NCI-H446 (cell line): Measurements from ENCODE around the gene ZNF496.
"Not testable (repeated sequence)": the region's sequence is repeated elsewhere in the genome, so short reads cannot be mapped to it uniquely, and the experiment has no call there.

ENCODE experiments used
- DNase-seq, 2 experiments: peaks; one replicate each; lab custom pipeline; 2025; lab: John Stamatoyannopoulos, UW

Gene ZNF496

DNA sequence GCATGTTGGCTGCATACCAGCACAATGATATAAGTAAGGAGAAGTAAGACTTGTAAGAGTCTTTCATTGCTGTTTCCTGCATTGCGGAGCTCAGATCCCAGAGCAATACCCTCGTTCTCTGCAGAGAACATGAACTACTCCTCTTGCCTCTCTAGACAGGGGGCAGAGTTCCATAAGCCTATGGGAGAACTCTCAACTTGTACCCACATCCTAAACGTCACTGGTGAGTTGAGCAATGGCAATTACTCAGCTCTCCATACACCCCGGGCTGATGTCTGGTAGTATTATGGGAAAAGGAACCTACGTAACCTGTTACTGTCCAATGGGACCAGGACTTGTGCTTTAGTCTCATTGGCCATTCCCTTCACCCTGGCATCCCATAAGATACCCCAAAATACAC is 27.3 kb upstream of the ZNF496 start:
- DNase-seq: no peak

DNA sequence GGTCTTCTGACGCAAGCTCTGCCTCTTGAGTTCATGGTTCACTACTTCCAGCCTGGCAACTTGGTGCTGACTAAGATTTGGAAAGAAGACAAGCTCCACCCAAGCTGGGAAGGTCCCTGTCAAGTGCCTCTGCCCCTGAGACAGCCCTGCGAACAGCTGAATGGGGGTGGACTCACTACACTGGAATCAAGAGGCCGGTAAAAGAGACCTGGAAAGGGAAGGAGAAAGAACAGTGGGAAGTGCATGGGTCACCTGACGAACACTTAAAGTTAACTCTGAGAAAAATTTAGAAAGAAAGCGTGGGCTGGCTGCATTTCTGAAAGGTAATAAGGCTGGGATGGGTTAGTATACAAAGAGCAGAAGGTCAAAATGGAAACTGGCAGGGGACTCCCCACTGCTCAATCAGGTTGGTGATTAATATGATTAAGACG is 26.1 kb upstream of the ZNF496 start:
- peak in 1 of 2 experiments; percentile 26 for DNase-seq

DNA sequence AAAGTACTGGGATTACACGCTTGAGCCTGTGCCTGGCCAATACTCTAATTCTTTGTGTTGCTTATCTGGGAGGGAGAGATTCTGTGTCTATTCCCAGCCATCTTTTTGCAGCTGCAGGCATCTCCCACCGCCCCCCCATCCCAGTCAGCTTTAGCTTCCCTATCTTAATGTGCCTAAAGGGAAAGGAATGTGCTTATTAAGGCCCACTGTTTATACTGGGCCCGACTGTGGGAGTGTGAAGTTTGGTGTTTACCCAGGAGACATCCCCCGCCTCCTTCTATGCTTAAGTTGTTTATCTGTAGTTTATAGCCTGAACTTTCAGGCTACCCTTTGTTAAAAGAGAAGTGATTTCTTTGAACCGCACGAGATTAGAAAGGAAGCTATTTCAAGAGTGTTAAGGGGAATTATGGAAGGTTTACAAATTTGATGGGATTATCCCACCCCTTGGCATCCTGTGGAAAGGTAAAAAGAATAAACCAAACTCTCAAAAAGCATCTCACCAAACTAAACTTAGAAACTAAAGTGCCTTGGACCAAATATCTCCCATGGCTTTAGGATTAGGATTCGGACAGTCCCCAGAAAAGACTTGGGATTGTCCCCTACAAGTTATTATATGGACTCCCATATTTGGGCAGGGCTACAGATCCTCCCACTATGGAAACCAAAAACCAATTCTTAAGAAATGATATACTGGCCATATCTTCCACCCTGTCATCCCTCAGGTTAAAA is 25.5 kb upstream of the ZNF496 start:
- no peak for DNase-seq

DNA sequence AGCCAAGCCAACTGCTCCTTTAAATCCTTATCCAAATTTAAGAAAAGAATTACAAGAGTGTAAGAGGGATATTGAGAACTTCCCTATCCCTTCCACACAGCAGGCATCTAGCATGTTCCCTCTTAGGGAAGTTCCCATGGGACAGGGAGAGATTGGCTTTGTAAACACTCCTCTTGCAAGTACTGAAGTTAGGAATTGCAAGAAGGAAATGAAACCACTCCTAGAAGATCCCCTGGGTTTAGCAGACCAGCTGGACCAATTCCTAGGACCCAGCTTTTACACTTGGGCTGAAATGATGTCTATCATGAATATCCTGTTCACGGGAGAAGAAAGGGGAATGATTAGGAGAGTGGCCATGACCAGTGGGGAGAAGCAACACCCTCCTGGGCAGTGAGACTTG is 23.5 kb upstream of the ZNF496 start:
- not testable (repeated sequence) for DNase-seq

DNA sequence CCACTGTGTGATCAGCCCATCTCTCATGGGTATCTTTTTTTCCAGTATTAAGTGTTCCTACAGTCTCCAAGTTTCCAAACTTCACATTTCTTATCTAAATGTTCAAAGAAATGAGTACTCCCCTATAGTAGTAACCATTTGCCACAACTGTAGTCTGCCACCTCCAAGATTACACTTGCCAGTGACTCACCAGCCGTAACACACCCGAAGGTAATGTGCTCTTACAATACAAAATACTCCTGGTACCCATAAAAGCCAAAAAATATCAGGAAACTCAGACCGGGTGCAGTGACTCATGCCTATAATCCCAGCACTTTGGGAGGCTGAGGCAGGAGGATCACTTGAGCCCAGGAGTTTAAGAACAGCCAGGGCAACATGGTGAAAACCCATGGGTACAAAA is 20.5 kb upstream of the ZNF496 start:
- DNase-seq: no peak

DNA sequence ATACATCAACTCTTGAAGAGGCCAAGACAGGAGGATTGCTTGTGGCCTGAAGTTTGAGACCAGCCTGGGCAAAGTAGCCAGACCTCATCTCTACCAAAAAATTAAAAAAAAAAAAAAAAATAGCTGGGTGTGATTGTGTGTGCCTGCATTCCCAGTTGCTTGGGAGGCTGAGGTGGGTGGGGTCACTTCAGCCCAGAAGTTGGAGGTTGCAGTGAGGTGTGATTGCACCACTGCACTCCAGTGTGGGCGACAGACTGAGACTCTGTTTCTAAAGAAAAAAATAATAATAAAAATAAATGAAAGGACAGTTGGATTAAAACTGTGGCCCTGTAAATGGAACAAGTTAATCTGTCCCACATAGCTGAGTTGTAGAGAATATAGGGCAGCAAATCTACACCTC is 18.9 kb upstream of the ZNF496 start:
- no peak for DNase-seq

DNA sequence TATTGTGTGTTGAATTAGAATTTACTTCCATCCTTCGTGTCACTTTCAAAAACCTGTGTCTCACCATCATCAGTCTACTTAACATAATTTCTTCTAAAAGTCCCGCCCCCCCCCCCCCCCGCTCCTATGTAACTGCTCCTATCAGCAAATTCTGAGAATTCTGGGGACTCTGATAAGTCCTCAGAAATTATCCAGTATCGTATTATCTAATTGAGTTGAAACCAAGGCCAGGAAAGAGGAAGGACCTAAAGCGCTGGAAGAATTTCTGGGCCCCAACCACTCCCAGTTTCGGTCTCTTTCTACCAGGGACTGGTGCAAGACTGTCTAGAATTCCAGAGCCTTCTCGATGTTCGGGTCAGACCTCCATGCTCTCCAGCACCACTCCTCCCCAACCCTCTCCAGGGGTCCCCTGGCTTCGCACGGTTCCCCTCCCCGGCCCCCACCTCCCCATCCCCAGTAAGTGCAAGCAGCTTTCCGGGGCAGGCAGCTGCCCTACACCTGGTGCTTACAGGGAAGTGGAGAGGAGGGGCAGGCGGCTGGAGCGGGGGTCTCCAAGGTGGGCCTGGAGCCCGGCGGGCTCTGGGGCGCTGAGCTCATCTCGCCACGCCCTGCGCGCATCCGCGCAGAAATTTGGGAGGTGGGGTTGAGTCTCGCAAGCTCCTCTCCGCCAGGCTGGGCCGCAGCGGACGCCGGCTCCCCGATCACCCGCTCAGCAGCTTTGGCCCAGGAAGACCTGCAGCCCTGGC is 16.0 kb upstream of the ZNF496 start:
- DNase-seq: no peak

DNA sequence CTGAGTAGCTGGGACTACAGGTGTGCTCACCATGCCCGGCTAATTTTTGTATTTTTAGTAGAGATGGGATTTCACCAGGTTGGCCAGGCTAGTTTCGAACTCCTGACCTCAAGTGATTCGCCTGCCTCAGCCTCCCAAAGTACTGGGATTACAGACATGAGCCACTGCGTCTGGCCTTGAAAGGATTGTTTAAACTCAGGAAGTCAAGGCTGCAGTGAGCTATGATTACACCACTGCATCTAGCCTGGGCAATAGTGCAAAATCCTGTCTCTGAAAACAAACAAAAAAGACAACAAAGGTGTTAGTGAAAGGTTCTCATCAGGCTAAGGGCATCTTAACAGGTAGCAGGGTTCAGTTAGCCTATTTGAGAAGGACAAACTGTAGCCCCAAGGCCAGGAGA is 14.2 kb upstream of the ZNF496 start:
- no peak for DNase-seq

DNA sequence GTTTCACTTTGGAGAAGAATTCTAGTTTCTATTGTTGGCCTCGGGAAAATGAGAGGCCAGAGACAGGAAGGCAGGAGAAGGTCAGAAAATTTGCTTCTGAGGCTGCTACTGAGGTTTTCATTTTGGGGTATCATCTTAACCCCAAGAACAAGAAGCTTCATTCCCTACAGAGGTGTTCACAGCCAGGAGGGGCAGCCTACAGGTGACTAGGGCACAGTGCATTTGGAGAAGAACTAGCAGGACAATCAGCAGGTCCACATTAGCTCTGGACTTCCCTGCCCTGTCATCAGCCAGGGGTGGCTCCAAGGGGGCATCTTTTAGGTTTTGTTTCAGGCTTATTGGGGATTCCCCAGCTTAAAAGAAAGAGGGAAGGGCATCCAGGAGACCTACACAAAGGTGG is 12.1 kb upstream of the ZNF496 start:
- DNase-seq: no peak

DNA sequence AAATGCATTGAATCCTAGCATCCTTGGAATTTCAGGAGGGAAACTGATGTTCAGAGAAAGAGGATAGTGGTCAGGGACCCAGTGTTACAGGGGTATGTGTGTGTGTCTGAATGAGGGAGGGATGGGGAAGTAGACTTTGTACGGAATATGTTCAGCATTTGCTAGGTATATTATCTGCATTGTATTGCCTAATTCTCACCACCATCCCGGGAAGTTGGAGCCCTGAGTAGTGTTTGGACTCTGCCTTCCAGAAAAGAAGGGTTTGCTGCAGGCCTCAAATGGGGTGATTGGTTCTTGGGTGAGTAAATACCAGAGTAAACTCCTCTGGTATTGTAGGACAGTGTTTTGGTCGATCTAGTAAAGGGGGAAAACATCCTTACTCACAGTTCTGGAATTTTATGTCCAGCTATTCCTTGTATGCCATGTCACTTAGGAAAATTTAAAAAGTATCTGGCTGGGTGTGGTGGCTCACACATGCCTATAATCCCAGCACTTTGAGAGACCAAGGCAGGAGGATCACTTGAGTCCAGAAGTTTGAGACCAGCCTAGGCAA is 7.1 kb upstream of the ZNF496 start:
- DNase-seq: no peak

DNA sequence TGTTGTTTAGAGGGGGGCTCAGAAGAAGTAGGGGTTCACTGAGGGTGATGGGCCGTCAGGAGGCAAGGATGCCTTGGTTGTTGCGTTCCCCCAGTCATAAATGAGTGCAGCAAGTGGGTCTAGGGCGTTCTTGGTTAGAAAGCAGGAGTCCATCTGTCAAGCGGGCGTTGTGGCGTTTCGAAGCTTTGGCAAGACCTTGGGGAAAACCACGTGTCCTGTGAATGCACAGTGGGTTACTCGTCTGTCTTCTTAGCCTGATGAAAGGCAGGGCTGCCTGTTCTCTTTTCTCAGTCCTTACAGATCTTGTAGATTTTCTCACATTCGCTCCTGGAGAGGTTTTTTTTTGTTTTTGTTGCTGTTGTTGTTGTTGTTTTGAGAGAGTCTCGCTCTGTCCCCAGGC is 6.3 kb upstream of the ZNF496 start:
- no peak for DNase-seq

DNA sequence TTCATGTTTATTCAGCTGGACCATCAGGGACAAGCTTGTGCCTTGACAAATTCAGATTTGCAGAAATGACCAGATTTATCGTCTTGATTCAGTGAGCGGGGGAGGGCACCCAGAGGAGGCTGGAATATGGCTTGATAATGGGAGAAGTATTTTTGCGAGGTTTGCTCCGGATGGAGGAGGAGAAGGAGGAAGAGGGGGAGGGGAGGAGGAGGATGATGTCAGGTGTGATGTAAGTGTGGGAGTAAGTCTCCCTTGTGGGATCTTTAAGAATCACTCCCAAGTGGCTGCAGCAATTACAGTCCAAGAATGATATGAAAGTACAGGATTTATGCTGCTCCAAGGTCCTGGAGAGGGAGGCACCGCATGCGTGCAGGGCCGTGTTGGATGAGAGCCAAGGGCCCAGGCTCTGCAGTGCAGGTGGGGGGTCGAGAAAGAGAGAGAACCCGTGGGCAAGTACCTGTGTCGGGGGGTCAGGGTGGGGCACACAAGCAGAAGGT is 5.6 kb upstream of the ZNF496 start:
- no peak for DNase-seq

DNA sequence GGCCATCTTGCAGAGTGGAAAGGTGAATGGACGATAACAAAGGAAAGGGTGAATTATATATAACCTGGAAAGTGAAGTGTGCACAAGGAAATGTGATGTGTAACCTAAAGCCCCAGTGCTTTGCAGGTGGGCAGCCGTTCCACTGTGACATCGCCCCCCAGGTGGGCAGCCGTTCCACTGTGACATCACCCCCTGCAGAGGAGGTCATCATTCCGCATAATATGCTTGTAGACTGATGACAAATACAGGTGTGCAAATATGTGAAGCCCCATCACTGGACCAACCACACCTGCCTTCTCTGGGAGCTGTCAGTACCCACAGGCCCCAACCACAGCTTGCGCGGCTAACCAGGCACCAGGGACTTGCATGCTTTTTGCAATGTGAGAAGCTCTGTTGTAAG is 4.7 kb upstream of the ZNF496 start:
- DNase-seq: no peak

DNA sequence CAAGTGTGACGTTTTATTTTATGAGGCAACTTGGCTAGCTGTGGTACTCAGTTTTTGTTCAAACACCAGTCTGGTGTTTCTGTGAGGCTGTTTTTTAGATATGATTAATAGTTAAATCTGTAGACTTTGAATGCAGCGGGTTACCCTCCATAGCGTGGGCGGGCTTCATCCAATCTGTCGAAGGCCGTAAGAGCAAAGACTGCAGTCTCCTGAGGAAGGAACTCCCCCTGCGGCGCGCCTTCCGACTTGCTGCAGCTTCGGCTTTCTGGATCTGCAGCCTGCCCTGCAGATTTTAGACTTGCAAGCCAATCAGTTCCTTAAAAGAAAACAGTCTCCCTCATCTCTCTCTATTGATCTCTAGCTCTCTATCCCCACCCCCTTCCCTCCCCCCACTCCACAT is 4.2 kb upstream of the ZNF496 start:
- DNase-seq: no peak

DNA sequence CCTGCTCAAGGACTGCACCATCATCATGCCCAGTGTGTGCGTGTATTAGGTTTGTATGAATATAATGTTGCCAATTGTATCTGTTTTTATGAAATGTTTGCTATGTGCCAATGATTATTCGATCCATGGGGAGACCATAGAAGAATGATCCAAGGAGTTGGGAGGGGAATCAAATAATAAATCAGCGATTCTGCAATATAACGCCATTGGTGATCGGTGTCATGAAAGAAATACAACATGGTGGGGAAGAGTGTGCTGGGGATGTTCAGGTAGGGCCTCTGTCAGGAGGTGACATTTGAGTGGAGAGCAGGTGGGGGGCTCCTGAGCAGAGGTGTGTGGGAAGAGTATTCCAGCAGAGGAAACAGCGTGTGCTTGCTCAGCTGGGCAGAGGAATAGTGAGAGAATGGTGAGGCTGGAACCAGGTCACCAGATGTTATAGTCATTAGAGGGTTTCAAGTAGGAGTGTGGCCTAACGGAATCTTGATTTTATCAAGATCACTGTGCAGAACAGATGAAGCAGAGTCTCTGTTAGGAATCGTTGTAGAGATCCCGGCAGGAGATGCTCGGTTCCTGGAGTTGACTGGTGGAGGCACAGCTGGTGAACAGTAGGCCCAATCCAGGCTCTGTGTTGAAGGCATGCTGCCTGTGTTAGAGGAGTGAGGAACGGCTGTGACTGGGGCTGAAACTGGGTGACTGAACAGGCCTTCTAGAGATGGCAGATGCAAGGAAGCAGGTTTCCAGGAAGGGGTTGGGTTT is 2.9 kb upstream of the ZNF496 start:
- DNase-seq: no peak

DNA sequence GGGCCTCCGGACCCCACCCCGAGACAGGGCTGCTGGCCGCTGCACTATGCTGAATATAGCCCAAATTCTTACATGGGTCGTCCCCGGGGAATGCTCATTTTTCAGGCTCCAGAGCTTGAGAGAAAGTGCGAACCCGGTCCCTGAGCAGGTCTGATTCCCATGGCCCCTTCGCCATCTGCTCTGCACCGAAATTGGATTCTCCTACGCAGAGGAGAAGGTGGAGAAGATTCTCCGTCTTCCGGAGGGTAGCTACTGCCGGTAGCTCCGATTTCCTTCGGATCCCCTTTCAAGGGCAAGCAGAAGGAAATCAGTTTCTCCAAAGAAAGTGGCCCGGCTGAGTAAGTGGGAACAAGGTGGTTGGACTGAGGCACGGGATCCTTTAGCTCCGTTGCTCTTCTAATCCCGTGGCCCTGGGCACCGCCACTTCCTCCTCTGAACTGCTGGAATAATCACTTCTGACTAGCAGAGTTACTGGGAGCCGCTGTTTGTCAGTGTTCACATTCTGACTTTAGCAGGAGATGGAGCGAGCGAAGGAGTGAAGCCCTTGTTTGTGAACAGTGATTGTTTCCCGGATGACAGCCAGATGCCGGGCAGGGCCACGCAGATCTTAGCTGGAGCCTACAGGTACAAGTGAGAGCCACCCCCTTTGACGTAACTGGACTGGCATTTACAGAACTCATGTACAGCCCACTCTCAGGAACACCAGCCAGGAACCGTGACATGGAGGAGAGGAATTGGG is 1.1 kb upstream of the ZNF496 start:
- DNase-seq: peak in 1 of 2 experiments; percentile 30

DNA sequence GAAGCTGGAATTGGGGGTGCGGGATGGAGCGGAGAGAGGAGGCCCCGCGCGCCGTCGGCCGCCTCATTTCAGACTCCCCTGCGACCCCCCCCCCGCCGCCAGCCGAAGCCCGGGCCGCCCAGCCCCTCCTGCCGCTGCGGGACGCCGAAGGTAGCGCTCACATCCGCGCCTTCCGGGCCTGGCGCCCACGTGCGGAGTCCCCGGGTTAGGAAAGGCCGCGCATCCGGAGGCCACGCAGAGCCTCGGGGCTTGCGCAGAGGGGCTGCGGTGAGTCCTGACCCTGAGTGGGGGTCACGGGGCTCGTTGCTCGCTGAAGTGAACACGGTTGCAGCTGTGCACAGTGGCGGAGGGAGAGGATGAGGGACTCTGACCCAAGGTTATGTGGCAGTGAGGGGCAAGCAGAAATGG is 552 bp upstream of the ZNF496 start:
- DNase-seq: peak in 1 of 2 experiments; percentile 48

DNA sequence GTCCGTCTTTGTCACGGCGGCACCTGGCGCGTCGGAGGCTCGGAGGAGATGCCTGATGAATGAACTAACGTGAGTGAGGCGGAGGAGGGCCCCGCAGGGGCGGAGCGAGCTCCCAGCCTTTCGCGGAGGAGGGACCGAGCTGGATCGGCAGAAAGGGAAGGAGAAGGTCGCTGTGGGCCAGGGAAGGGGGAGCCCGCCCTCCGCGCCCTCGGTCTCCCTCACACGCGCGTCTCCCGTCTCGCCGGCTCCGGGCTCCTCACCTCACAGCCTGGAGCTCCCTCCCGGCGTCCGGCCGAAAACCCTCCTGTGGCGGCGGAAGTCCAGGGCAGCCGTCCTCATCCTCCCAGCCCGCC is 519 bp downstream of the ZNF496 start:
- peak in 1 of 2 experiments; percentile 59 for DNase-seq

DNA sequence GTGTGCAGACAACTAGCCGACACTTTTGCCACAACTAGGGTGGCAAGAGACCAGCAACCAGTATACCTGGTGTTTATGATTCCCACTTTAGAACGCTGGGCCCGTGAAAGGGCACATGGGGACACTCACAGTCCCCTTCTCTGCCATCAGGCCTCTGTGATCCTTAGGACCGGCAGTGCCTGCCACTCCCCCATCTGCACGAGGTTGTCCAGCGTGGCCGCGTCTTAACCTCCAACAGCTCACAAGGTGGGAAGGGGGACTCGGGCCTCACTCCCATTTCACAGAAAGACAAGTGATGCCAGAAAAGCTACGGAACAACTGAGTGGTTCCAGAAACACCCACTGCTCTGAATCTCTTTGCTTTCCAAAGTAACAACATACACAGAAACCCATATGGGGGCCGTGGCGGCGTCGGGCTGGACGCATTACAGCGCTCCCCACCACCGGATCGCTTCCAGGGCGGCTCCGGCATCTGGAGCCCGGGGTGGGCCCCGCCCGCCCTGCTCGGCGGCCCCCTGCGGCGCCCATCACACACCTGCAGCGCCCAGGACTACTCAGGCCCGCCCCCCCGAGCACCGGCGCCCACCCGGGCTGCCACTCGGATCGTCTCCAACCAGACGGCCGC is 1.0 kb downstream of the ZNF496 start:
- no peak for DNase-seq

DNA sequence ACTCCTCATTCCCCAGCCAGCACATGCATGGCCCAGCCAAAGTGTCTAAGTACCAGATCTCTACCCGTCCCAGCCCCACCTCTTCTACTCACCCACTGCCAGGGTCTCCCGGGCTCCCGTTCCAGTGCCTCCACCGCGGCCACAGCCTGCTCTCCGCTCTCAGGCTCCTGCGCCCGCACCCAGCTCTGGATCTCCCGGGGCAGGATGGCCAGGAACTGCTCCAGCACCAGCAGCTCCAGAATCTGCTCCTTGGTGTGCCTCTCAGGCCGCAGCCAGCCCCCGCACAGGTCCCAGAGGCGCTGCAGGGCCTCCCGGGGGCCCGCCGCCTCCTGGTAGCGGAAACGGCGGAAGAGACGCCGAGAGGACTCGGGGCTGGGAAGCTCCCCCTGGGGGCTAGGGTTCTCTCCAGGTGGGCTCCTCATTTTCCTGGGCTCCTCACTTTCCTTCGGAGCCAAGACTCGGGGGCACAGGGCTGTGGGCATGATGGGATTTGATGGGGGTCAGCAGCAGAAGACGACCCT is 2.5 kb downstream of the ZNF496 start:
- DNase-seq: no peak

DNA sequence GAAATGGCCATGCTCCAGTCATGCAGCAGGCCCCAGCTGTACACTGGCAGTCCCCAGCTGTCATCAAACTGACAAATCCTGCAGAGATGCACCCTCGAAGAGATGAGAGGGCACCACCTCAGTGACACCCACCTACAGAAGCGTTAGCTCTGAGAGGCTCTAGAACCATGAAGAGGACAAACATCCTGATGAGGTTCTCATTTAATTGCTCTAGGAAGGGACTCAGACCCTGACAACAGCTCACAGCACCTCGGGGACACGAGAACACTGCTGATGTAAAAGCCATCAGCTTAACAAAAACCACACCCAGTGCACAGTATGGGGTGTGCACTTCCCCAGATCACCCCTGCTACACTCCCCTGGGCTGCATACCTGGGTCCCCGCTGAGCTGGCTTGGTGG is 3.4 kb downstream of the ZNF496 start:
- DNase-seq: no peak
